ENCODE measurements around the gene MINDY1.

Gene MINDY1

DNA sequence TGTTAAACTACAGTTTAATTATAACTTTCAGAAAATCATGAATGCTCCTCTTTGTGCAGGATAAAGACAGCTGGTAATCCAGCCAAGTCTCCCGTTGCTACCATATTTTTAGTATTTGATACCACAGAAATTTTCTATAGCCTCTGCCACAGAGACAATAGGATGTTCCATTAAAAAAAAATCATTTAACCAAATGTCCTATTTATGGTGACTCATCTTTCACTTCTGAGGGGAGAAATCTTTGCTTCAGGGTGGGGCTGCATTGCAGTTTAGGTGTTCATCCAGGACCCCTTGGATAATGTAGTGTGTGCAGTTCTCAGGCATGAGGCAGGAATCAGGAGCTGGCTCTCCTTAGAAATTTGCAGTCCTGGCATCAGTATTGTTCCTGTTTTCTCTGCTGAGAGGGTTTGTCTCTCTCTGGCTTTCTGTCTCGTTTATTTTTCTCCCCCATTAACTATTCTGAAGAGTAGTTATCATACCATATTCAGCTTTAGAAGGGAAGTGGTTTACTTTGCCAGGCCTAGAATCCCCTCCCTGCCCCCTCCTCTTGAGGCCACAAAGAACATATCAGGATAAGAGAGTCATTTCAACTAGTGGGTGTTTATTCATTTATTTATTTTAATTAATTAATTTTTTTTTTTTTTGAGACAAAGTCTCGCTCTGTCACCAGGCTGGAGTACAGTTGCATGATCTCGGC is 4.6 kb upstream of the MINDY1 start:
- DNase-seq (ENCODE audit: low read depth in 2 of 2), result no peak

GRCh38 chr1:151010346-151010726 is 3.6 kb upstream of the MINDY1 start:
- DNase-seq (ENCODE audit: low read depth in 2 of 2), result no peak

- no peak for DNase-seq (ENCODE audit: low read depth in 2 of 2)
These were observed 3.1 kb upstream of the MINDY1 start for GRCh38 chr1:151009674-151010345.

GRCh38 chr1:151009206-151009587 is 2.5 kb upstream of the MINDY1 start:
- no peak for DNase-seq (ENCODE audit: low read depth in 2 of 2)

- DNase-seq (ENCODE audit: low read depth in 2 of 2), result peak; percentile 88 to 89
These were observed 1.8 kb upstream of the MINDY1 start, which contains the start of gene PRUNE1 for GRCh38 chr1:151008244-151009205. Gene PRUNE1 (plus strand): TSS chr1:151008449. CDS start chr1:151008633, 184 bp downstream.

DNA sequence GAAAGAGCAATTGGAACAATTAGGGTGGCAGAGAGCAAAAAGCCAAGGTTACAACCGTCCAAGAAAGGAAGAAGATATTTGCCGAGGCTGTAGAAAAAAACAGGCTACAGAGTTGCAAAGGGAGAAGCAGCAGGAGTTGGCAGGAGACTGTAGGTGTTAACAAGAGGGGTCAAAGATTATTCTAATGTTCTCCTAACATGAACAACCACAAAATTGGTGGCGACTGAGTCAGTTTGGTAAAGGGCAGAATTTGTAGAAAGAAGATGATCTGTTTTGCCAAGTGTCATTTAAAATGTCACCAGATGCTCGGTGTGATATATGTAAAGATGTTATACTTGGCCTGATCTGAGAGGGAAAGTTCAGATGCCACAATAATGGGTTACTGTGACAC is 1.1 kb upstream of the MINDY1 start:
- no peak for DNase-seq (ENCODE audit: low read depth in 2 of 2)

DNA sequence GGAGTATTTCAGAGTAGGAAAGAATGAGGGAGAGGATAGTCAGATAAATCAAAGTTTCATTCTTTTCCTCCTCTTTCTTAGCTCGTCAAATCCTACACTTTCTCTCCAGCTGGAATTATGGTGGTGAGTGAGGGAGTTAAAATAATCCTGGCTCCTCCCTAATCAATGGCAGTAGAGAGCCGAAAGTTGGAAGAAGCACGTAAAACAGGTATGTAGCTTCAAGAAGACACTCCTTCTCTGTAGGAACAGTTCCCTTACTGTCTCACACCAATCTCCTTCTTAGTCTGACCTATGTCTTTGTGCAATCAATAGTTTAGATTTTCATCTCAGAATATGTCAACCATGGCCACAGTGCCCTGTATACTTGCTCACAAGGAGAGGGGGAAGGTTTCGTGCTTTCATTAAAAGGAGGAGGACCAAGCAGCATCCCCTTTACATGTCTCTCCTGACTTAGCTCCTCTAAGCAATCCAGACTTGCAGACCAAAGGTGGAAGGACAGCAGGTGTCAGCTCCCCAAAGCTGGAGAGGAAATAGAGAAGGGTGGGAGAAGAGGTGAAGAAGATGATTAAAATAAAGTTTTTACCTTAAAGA is 878 bp downstream of the MINDY1 start:
- no peak for DNase-seq (ENCODE audit: low read depth in 2 of 2)

GRCh38 chr1:151003180-151003579 is 3.5 kb downstream of the MINDY1 start:
- no peak for DNase-seq (ENCODE audit: low read depth in 2 of 2)

DNA sequence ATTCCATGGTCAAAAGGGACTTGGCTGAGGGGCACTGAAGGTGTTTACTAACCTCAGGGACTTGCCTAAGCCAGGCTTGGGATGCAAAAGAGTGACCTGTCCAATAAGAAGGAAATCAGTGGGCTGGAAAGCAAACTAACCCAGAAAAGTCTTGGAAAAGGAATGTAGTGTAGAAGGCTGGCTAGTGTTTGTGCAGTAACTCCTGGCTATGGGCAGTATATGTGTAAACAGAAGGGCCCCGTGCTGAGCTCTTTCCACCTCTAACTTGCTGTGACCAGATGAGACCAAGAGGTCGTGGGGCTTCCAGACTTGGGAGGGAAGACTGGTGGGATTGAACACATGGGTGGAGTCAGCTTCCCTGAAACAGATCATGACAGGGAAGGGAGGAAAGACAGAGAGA is 4.1 kb downstream of the MINDY1 start:
- DNase-seq (ENCODE audit: low read depth in 2 of 2), result no peak

DNA sequence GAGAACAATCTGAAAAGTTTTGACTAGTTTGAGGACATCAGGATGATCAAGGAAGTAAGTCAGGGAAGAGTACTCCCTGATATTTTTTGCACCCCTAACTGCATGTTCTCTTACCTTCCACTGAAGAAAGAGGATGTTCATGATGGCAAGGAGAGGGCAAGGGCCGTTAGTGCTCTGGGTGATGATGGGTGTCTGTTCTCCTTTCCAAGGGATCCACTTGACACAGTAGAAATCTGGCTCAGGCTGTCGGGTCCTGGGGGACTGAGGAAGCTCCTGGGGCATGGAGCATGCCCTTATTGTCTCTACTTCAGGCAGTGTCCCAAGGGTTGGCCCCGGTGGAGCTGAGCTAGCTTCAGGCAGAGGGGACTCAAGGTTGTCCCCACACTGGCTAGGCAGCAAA is 4.7 kb downstream of the MINDY1 start:
- no peak for DNase-seq (ENCODE audit: low read depth in 2 of 2)

DNA sequence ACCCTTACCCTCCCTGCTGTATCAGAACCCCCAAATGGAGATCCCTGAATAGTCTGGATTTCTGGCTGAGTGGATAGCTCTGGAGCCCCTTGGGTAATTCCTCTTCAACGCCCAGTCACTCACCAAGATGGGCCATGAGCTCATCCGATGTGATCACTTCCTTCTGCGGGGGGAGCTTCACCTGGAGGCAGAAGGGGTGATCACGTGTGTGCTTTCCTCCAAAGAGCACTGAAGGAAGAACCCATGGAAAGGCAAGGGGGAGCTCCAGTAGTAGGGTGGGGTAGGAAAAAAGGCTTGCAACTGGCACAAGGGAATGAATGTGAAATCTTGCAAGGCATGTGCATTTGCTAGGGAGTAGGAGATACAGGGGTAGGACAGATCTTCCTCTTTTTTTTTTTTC is 5.1 kb downstream of the MINDY1 start:
- no peak for DNase-seq (ENCODE audit: low read depth in 2 of 2)

DNA sequence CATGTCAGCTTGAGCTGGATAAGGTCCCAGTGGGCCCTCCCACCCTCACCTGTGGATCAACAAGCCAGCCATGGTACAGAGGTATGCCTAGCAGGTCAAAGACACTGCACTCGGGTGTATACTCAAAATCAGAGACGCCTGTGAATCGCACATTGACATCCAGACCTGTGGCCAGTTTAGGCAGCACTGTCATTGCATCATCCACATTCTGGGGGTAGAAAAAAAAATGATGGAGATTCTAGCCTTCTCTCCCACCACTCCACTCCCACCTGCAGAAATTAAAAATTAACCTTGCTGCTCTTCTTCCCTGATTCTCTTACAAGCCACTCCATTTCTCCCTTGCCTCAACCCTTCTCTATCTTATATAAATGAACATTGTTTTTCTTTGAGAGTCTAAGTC is 6.3 kb downstream of the MINDY1 start:
- no peak for DNase-seq (ENCODE audit: low read depth in 2 of 2)

GRCh38 chr1:150999926-151000325 is 6.8 kb downstream of the MINDY1 start:
- DNase-seq (ENCODE audit: low read depth in 2 of 2), result no peak

GRCh38 chr1:150999051-150999674 is 7.5 kb downstream of the MINDY1 start:
- no peak for DNase-seq (ENCODE audit: low read depth in 2 of 2)

- DNase-seq (ENCODE audit: low read depth in 2 of 2), result no peak
These were observed 8.8 kb downstream of the MINDY1 start for GRCh38 chr1:150997949-150998348.

DNA sequence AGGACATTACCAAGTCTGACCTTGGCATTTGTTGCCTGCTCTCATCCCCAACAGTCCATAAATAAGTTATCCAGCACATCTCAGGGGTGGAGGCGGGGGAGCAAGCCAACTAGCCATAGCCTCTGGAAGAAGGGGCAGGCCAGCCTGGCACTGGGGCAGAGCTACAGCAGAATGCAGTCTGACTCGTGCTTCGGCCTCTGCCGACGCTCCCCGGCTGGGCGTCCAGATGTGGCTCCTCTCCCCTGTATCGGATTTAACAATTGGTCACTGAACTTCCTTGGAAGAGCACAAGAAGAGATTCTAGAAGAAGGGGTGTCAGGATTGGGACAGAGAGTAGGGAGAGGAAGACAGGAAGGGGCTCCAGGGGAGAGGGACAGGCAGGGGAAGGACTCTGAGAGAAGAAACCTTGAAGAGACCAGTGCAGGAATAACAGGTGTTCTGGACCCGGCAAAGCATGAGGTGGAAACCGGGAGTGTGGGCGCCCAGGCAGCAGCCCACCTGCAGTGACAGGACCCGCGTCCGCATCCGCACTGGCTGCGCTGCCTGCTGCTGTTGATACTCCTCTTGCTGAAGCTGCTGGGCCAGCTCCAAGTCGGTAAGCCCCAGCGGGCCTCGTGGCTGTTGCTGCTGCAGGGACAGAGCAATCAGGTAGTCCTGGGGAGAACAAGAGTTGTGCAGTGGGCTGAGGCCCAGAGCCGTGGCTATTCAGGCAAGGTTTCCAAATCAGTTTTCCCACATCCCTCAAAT is 9.4 kb downstream of the MINDY1 start:
- no peak for DNase-seq (ENCODE audit: low read depth in 2 of 2)

- no peak for DNase-seq (ENCODE audit: low read depth in 2 of 2)
These were observed 10.8 kb downstream of the MINDY1 start for GRCh38 chr1:150995896-150996295.

- DNase-seq (ENCODE audit: low read depth in 2 of 2), result no peak
These were observed 11.2 kb downstream of the MINDY1 start for GRCh38 chr1:150995460-150995859.

DNA sequence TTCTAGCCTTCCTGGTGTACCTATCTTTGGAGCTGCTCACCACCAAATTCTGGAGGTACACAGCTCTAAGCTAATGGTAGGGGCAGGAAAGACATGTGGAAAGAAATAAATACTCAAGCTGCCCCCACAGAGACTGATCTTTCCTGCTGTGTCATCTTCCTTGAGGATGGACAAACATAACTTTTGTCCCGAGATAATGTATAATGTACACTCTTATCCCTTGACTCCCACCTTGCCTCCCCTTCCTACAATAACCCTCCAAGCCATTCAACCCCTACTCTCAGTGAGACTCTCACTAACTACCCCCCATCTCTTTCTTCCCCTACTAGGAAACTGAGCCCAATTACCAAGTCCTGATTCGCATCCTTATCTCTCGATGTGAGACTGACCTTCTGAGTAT is 12.5 kb downstream of the MINDY1 start:
- no peak for DNase-seq (ENCODE audit: low read depth in 2 of 2)

- no peak for DNase-seq (ENCODE audit: low read depth in 2 of 2)
These were observed 14.1 kb downstream of the MINDY1 start for GRCh38 chr1:150992626-150993025.

GRCh38 chr1:150987924-150988323 is 18.8 kb downstream of the MINDY1 start:
- DNase-seq (ENCODE audit: low read depth in 2 of 2), result no peak
